Endothelial cell of umbilical vein (primary cell): ENCODE data around the gene EYS. TPM values are rescaled to one million over a fixed set of nuclear protein-coding genes. Genes with fewer than 3 reads are reported as not detected.

Experiments used
- BruUV-seq: library from RNA; stranded (reverse); fragments of 400-500 nt; replicated peaks from 2 replicates; lab custom pipeline; 2021; lab: Mats Ljungman, UMichigan
- CTCF ChIA-PET: fragments of 300-600, 350-600 bp; sonication (Branson Sonifier 250); formaldehyde crosslinking; loops from one replicate; lab custom pipeline; 2021; ENCODE audit warnings: antibody characterized with exemption, inconsistent platforms; lab: Charles Lee
- POLR2A ChIA-PET: fragments of 300-600, 350-600 bp; sonication (Branson Sonifier 250); formaldehyde crosslinking; loops from one replicate; lab custom pipeline; 2021; ENCODE audit warnings: antibody characterized with exemption, inconsistent platforms; lab: Charles Lee
- DNase-seq: peaks from one replicate; pipeline ENCODE4 v3.0.0-alpha.2; 2011; ENCODE audit warnings: low read depth, low spot score
- FAIRE-seq: peaks from 2 replicates; lab custom pipeline; 2011; peaks lifted over from hg19 to GRCh38; lab: Jason Lieb, UNC
- H2AFZ ChIP-seq: 2 replicates; pipeline ENCODE4 v1.6.0; 2012; ENCODE audit warnings: low read depth, low read length, control low read depth, inconsistent platforms
- H3K27ac ChIP-seq: 2 replicates; pipeline ENCODE4 v1.5.1; 2011; ENCODE audit warnings: low read depth, mild to moderate bottlenecking, control low read depth, low read length, moderate library complexity; ENCODE audit not compliant: insufficient read depth
- H3K27me3 ChIP-seq, 2 experiments: 2 replicates each; pipeline versions ENCODE4 v1.6.0 to v1.6.1; 2011; ENCODE audit warnings: low read length in 2 of 2, mixed read lengths in 1 of 2; ENCODE audit not compliant: control insufficient read depth in 2 of 2, insufficient read depth in 2 of 2
- H3K36me3 ChIP-seq, 2 experiments: 2 replicates in 1 of 2; 3 replicates in 1 of 2; pipeline ENCODE4 v1.5.1; 2011; ENCODE audit warnings: low read length in 2 of 2, mild to moderate bottlenecking in 1 of 2, moderate library complexity in 1 of 2; ENCODE audit not compliant: control insufficient read depth in 2 of 2, insufficient read depth in 2 of 2; ENCODE audit errors: extremely low read depth in 1 of 2
- H3K4me1 ChIP-seq: 3 replicates; pipeline ENCODE4 v1.5.1; 2011; ENCODE audit warnings: mild to moderate bottlenecking, low read length; ENCODE audit not compliant: control insufficient read depth, insufficient read depth; ENCODE audit errors: extremely low read depth
- H3K4me2 ChIP-seq: 2 replicates; pipeline ENCODE4 v1.6.1; 2011; ENCODE audit warnings: low read length, control low read depth, mixed read lengths; ENCODE audit not compliant: insufficient read depth
- H3K4me3 ChIP-seq, 3 experiments: fragments of 200-600 bp in 1 of 3; sonication (generic), shearing (Covaris generic) in 1 of 3; replicated peaks in 1 of 3; 2 replicates each; pipeline ENCODE4 v1.5.1; 2011 to 2016; ENCODE audit warnings: control low read depth in 3 of 3, low read length in 3 of 3, mild to moderate bottlenecking in 2 of 3, inconsistent platforms in 1 of 3, low read depth in 1 of 3, moderate library complexity in 1 of 3; ENCODE audit not compliant: insufficient read depth in 1 of 3
- H3K79me2 ChIP-seq: 2 replicates; pipeline ENCODE4 v1.6.0; 2012; ENCODE audit warnings: low read length, inconsistent platforms; ENCODE audit not compliant: control insufficient read depth, insufficient read depth
- H3K9ac ChIP-seq: replicated peaks from 2 replicates; pipeline ENCODE3; 2011; ENCODE audit warnings: low read length, control low read depth; ENCODE audit not compliant: insufficient read depth; ENCODE audit errors: extremely low read depth
- H3K9me1 ChIP-seq: replicated peaks from 3 replicates; pipeline ENCODE4 v1.6.0; 2011; ENCODE audit warnings: mild to moderate bottlenecking, low read length; ENCODE audit not compliant: control insufficient read depth, insufficient read depth; ENCODE audit errors: extremely low read depth
- H3K9me3 ChIP-seq: replicated peaks from 2 replicates; pipeline ENCODE4 v1.5.1; 2012; ENCODE audit warnings: low read length, inconsistent platforms; ENCODE audit not compliant: control insufficient read depth, insufficient read depth
- H4K20me1 ChIP-seq: replicated peaks from 2 replicates; pipeline ENCODE3; 2011; ENCODE audit warnings: mild to moderate bottlenecking, low read length; ENCODE audit not compliant: control insufficient read depth, insufficient read depth; ENCODE audit errors: extremely low read depth
- CTCF ChIP-seq, 2 donors: IDR thresholded peaks; 1 replicate in 1 of 2; 2 replicates in 1 of 2; pipeline ENCODE4 v1.5.1; 2011; ENCODE audit warnings: low read length in 2 of 2, mild to moderate bottlenecking in 2 of 2, moderate library complexity in 2 of 2, control low read depth in 1 of 2, inconsistent platforms in 1 of 2, low read depth in 1 of 2; ENCODE audit not compliant: insufficient read depth in 1 of 2; ENCODE audit errors: extremely low read depth in 1 of 2
- FOS ChIP-seq: IDR thresholded peaks from 2 replicates; pipeline ENCODE4 v1.6.1; 2011; ENCODE audit warnings: mild to moderate bottlenecking, low read length, moderate library complexity, borderline replicate concordance; ENCODE audit not compliant: insufficient read depth
- GATA2 ChIP-seq: IDR thresholded peaks from 2 replicates; pipeline ENCODE4 v1.7.0; 2011; ENCODE audit warnings: low read depth, mild to moderate bottlenecking, moderate library complexity, mixed read lengths, low read length; ENCODE audit not compliant: insufficient read length, insufficient read depth
- JUN ChIP-seq: IDR thresholded peaks from 2 replicates; pipeline ENCODE4 v1.6.1; 2011; ENCODE audit warnings: borderline replicate concordance, low read depth; ENCODE audit not compliant: insufficient read length, insufficient read depth
- MAX ChIP-seq: IDR thresholded peaks from 2 replicates; pipeline ENCODE4 v1.6.1; 2011; ENCODE audit not compliant: insufficient read depth, insufficient read length
- MYC ChIP-seq: IDR thresholded peaks from one replicate; pipeline ENCODE4 v1.6.1; 2011; ENCODE audit warnings: mild to moderate bottlenecking, low read depth, low read length
- POLR2A ChIP-seq: IDR thresholded peaks from 2 replicates; pipeline ENCODE4 v1.6.1; 2012; ENCODE audit warnings: low read depth, mild to moderate bottlenecking, control low read depth, low read length
- POLR2AphosphoS5 ChIP-seq: IDR thresholded peaks from 2 replicates; pipeline ENCODE4 v1.6.1; 2012; ENCODE audit warnings: low read depth, mild to moderate bottlenecking, control low read depth, low read length, moderate library complexity; ENCODE audit not compliant: insufficient read depth
- dilution Hi-C: fragments of 300-500 bp; cut with MboI; formaldehyde crosslinking; loops from one replicate; pipeline ENCODE4 v1.15.0; 2019; ENCODE audit warnings: low sequenced_read_pairs; ENCODE audit not compliant: extremely low pct_ligation_motif_present
- intact Hi-C: fragments of 100-400 bp; cut with micrococcal nuclease; formaldehyde crosslinking; loops from one replicate; pipeline ENCODE4 v1.10.0; 2022
- polyA plus RNA-seq, 4 experiments: library from polyadenylated mRNA; depleted of rRNA in 3 of 4; stranded (reverse) in 3 of 4; unstranded in 1 of 4; fragments of >200 nt; gene quantifications; 2 replicates each; pipeline versions ENCODE4 v1.2.1 to v1.2.3, GENCODE V29; 2011 to 2012; ENCODE audit warnings: missing spikeins in 1 of 4
- total RNA-seq: library from RNA; stranded (reverse); gene quantifications from 2 replicates; pipeline ENCODE4 v1.2.3, GENCODE V29; 2021

EYS gene
- total and polyA plus RNA-seq, 2 donors (not counting 3 experiments of a cell fraction or from before 2014, with no cell fraction given): 0.01 to 0.27 TPM

GRCh38 chr6:65064844-65065243 lies 642.2 kb downstream of the EYS start:
- no peaks in the 10 kb centered on the region for H3K27me3 ChIP-seq
- H2AFZ ChIP-seq: no peak overlapping the region
- no peaks in the 10 kb centered on the region for H3K9me1 ChIP-seq
- intact Hi-C loops: no loop called here
- TF ChIP-seq MAX (no peak), FOS (no peak), MYC (no peak), CTCF (IDR thresholded peaks at IDR 0.05; ENCODE audit: extremely low read depth in 1 of 2, insufficient read depth in 1 of 2, low read depth in 1 of 2, low read length in 2 of 2) (no peak), JUN (no peak), POLR2A (no peak), POLR2AphosphoS5 (no peak), GATA2 (no peak)
- no TSS peak for BruUV-seq
- FAIRE-seq (no peak), DNase-seq (no peak)
- H3K79me2 ChIP-seq: no peaks in the 10 kb centered on the region
- dilution Hi-C loops: no loop called here
- no peak overlapping the region for H3K27ac ChIP-seq
- no peaks in the 10 kb centered on the region for H4K20me1 ChIP-seq
- no peak overlapping the region for H3K9ac ChIP-seq
- no peaks in the 10 kb centered on the region for H3K9me3 ChIP-seq
- no peak overlapping the region for H3K4me3 ChIP-seq
- no peaks in the 10 kb centered on the region for H3K36me3 ChIP-seq
- ChIA-PET POLR2A (no interaction called here), CTCF (no interaction called here)
- H3K4me1 ChIP-seq: no peaks in the 10 kb centered on the region
- H3K4me2 ChIP-seq: no peak overlapping the region
